Activated naive CD4-positive, alpha-beta T cell treated with anti-CD3 and anti-CD28 coated beads, Interleukin-2, amount 50 U/mL, for 72 hours (primary cell): ENCODE data around the gene POLR1A. TPM values are rescaled to one million over a fixed set of nuclear protein-coding genes. Genes with fewer than 3 reads are reported as not detected.

Experiments
- ATAC-seq, 2 donors: fragments of 150-1000 bp; cut with Tn5 transposase; 2 replicates each; pipeline ENCODE4 v1.10.0; 2021; ENCODE audit warnings: mild to moderate bottlenecking in 2 of 2, moderate library complexity in 2 of 2
- DNase-seq, 2 donors: peaks; one replicate each; pipeline ENCODE4 v3.0.0; 2021 to 2022; ENCODE audit warnings: low spot score in 2 of 2
- H3K27ac Mint-ChIP-seq, 2 donors: one replicate each; pipeline ENCODE4 v1.8.0; 2022; ENCODE audit warnings: mild to moderate bottlenecking in 2 of 2, mixed read lengths in 2 of 2
- H3K36me3 Mint-ChIP-seq, 2 donors: one replicate each; pipeline ENCODE4 v1.8.0; 2022; ENCODE audit warnings: mixed read lengths in 2 of 2
- H3K9me3 Mint-ChIP-seq, 2 donors: one replicate each; pipeline ENCODE4 v1.8.0; 2022; ENCODE audit warnings: mixed read lengths in 2 of 2
- total RNA-seq, 2 donors: library from RNA; stranded (reverse); gene quantifications; one replicate each; pipeline ENCODE4 v1.2.3, GENCODE V29; 2022

The POLR1A gene
- total RNA-seq, 2 donors from 2014 or later = 32.8 to 38.8 TPM

DNA sequence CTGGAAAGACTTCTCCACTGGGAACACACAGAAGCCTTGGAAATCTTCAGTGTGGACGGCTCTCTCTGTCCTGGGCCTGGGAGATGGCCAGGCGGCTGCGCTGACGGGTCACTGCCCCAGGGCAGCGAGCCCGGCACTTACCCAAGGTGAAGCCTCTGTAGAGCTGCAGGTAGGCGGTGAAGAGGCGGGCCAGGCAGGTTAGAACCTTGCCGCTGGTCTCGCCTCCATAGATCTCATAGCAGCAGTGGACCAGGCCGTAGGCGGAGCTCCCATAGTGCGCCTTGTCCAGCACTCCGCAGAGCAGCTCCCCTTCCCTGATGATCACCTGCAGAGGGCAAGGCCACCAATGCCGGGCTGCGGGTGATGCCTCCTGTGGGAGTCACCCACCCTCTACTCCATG, 53.0 kb downstream of the POLR1A start:
- Mint-ChIP-seq H3K36me3 (peaks cover 0 to 27% of the 10 kb centered on the region in 2 donors), H3K9me3 (no peaks in the 10 kb centered on the region), H3K27ac (no peak overlapping the region)
- DNase-seq = no peak
- no peak for ATAC-seq

DNA sequence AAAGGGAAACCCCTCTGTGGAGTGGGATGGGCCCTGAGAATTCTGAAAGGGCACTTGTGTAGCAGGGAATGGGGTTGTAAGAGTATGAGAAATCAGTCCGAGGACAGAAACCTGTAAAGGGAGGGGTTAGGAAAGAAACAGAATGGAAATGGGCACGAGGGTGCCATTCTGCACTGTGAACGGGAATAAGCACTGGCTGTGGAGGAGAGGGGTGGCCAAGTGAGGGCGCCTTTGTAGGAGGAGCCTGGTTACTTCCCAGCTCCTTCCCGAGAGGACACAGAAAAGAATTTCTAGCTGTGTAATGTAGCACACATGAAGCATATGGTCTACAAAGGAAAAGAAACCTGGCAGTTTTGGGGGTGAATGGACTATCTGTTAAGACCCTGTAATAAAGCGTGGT, 53.4 kb downstream of the POLR1A start:
- DNase-seq (peak in 1 of 2 donors; percentile 38), ATAC-seq (no peak)
- no peaks in the 10 kb centered on the region for H3K9me3 Mint-ChIP-seq
- peak overlapping the region in 1 of 2 donors; percentile 82 for H3K27ac Mint-ChIP-seq
- peaks cover 0 to 29% of the 10 kb centered on the region in 2 donors for H3K36me3 Mint-ChIP-seq

DNA sequence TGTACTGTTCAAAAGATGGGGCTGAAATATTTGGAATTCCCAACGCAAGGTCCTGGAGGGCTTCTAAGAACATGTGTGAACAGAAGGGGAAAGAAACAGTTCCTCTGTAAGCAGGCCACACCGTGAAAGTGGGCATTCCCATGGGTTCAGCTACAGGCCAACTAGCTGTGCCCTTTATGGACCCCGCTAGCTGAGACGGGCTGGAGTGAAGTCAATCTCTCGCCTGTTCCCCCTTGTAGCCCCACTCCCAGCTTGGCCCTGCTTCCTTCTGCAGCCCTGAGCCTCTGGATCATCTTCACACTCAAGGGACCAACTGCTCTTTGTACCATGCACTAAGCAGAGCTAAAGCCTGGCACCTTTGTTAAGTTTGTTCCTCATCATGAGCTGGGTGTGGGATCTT, 55.4 kb downstream of the POLR1A start:
- H3K36me3 Mint-ChIP-seq = peaks cover 0 to 39% of the 10 kb centered on the region in 2 donors
- H3K27ac Mint-ChIP-seq = peak overlapping the region in 1 of 2 donors; percentile 9
- no peaks in the 10 kb centered on the region for H3K9me3 Mint-ChIP-seq
- ATAC-seq (no peak), DNase-seq (peak in 1 of 2 donors; percentile 46)

DNA sequence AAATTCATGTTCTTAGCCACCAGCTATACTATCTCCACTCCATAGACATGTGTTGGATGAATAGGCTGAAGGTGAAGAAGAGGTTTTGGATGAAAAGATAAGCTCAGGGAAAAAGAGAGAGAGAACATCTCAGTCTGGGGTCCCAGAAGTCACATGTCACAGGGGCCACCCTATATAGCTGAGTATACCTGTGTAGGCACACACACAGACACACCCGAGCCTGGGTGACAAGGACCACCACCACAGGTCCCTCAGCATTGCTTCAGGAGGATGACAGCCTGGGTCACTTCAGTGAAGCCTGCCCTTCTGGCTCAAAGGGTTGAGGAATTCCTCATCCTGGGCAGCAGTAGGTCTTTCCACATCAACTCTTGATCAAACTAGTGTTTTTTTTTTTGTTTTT, 56.2 kb downstream of the POLR1A start:
- H3K27ac Mint-ChIP-seq = peak overlapping the region in 1 of 2 donors; percentile 35
- DNase-seq (no peak), ATAC-seq (no peak)
- H3K9me3 Mint-ChIP-seq = no peaks in the 10 kb centered on the region
- peaks cover 0 to 38% of the 10 kb centered on the region in 2 donors for H3K36me3 Mint-ChIP-seq

GRCh38 chr2:86048888-86049287, 56.8 kb downstream of the POLR1A start:
- DNase-seq (no peak), ATAC-seq (no peak)
- Mint-ChIP-seq H3K27ac (peak overlapping the region; percentile 35 to 66), H3K9me3 (no peaks in the 10 kb centered on the region), H3K36me3 (peaks cover 0 to 35% of the 10 kb centered on the region in 2 donors)

DNA sequence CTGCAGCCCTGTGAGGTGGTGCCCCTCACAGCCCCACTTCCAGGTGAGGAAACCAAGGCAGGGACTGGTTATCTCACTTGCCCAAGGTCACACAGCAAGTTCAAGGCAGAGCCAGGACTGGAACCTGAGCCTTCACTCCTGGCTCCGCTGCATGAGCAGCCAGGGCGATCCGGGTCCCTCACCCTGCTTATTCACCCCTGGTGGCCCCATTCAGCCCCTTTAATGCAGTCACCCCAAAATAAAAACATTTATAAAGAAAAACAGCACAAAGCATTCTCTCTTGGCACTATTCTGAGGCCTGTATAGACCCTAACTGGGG, 57.3 kb downstream of the POLR1A start:
- peaks cover 1 to 30% of the 10 kb centered on the region in 2 donors for H3K36me3 Mint-ChIP-seq

DNA sequence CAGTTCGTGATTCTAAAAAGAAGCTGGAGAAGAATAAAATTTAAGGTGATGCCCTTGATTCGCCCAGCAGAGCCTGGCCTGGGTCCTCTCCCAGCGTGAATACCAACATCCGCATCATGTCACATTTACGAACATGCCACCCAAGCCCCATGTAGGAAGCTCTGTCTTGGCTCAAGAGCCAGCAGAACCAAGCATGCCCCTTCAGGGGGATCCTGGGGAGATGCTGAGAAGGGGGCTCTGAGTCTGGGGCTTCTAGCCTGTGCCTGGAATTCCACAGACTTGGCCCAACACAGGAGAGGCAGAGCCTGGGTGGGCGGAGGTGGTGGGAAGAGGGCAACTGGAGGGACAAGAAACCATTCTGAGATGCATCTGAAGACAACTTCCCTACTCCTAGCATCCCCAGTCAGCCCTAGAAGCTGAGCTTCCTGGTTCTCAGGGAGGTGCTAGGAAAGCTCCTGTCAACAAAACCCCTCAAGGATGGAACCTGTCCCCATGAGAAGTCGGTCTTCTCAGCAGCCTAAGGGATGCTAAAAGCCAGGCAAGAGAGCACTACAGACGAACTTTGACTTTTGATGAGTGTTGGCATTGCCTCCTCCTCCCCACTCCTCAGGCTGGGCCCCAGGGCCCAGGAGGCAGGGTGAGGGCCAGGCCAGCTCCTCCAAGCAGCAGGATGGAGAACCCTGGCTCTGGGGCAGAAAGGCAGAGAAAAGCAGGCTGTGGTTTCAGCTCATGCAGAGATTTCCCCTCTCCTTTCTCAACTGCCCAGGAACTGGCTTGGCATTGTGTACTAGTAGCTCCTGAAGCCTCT, 57.9 kb downstream of the POLR1A start:
- Mint-ChIP-seq H3K27ac (peak overlapping the region; percentile 15 to 81), H3K36me3 (peaks cover 7 to 33% of the 10 kb centered on the region in 2 donors)
- no peak for ATAC-seq

More for the DNA sequence above, 57.3 kb downstream of the POLR1A start:
- H3K27ac Mint-ChIP-seq = peak overlapping the region in 1 of 2 donors; percentile 81
- H3K9me3 Mint-ChIP-seq = no peaks in the 10 kb centered on the region
- DNase-seq = no peak
- no peak for ATAC-seq

GRCh38 chr2:86045541-86045940, 60.1 kb downstream of the POLR1A start:
- Mint-ChIP-seq H3K36me3 (peaks cover 19 to 31% of the 10 kb centered on the region in 2 donors), H3K27ac (no peak overlapping the region), H3K9me3 (no peaks in the 10 kb centered on the region)
- no peak for DNase-seq
- no peak for ATAC-seq

More for the DNA sequence above, 57.9 kb downstream of the POLR1A start:
- H3K9me3 Mint-ChIP-seq = no peaks in the 10 kb centered on the region
- no peak for DNase-seq

DNA sequence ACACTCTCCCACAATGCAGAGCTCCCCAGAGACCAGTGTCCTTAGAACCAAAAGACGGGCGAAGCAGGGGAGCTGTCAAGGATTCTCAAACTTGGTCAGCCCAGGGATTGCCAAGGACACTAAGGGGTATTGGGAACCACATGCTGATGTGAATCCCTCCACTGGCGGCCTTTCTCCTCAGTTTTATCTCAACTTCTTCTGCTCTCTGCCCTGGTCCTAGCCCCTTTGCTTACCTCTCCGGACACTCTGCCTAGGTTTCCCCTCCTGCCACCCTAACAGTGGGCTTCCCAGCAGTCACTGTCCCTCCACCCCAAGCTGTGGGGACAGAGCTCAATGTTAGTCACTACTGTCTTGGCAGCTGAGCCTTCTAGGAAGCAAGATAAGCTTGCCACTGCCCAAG, 61.1 kb downstream of the POLR1A start:
- Mint-ChIP-seq H3K9me3 (no peaks in the 10 kb centered on the region), H3K36me3 (peaks cover 21 to 31% of the 10 kb centered on the region in 2 donors), H3K27ac (peak overlapping the region in 1 of 2 donors; percentile 82)
- DNase-seq (peak in 1 of 2 donors; percentile 25), ATAC-seq (no peak)

- Mint-ChIP-seq H3K9me3 (no peaks in the 10 kb centered on the region), H3K27ac (no peak overlapping the region), H3K36me3 (peaks cover 21 to 31% of the 10 kb centered on the region in 2 donors)
- DNase-seq = peak in 1 of 2 donors; percentile 23
- no peak for ATAC-seq
Observed at GRCh38 chr2:86044045-86044444, 61.6 kb downstream of the POLR1A start.

DNA sequence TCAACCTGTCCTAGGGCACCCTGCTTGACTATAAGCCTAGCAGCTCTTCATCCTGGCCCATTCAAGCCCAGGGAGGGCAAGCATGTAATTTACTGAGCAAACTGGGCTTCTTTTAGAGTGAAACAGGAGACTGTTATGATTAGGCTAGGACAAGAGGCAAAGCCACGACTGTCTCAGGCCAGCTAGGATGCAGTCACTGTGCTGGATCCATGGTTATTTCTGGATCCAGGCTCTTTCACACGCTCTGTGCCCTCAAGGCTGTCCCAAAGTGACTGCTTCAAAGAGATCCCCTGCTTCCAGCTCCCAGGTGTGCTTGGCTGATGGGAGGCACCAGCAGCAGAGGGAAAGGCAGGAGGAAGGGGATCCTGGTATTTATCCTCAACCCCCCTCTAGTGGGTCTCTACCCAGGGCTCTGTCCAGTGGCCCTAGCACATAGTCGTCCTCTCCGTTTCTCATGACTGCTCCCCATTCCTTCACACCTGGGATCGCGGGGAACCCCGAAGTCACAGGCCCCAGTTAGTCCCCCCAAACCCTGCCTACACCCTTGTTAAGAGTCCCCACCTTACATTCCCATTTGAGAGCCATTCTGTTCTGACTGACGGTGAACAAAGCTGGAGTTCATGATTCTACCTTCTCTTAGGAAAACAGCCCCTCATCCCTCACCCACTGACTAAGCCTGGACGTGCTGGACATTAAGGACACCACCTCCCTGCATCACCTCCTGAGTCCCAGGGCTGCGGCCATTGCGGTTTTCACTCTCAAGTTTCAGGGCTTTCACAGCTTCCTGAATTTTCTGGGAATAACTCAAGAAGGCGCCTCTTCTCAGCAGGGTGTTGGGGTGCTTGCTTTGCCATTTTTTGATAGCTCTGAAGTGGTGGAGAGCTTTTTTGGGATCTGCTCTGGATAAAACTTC, 63.2 kb downstream of the POLR1A start:
- H3K36me3 Mint-ChIP-seq = peaks cover 28 to 31% of the 10 kb centered on the region in 2 donors
- no peaks in the 10 kb centered on the region for H3K9me3 Mint-ChIP-seq
- peak in 1 of 2 donors; percentile 42 for DNase-seq
- ATAC-seq = no peak
- peak overlapping the region in 1 of 2 donors; percentile 9 for H3K27ac Mint-ChIP-seq

DNA sequence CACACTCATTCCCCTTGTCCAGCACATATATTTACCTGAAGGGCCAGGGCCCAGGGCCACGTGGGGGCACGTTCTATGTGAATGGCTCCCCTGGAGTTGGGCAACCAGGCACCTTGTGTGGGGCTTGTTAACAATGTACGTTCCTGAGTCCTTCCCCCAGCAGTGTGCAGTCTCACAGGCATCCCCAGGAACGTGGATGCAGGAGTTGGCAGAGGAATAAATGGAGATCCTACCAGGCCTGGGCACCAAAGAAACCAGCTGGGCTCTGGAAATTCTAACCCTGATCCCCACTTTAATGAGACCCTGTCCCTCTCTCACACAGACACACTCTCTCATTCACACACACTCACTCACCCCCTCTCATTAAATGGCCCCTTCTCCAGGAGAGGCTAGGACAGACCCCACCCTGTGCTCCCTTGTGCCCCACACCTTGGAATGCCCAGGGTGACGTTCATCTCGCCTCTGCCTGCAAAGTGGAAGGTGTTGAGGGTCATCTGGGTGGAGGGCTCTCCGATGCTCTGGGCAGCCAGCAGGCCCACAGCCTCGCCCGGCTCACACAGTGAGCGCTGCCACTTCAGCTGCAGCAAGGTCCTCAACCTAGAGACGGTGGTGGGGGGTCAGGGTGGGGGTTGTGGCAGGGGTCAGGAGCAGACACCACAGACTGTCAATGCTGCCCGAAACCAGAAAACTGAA, 65.6 kb downstream of the POLR1A start:
- no peaks in the 10 kb centered on the region for H3K9me3 Mint-ChIP-seq
- peaks cover 15 to 44% of the 10 kb centered on the region in 2 donors for H3K36me3 Mint-ChIP-seq
- peak overlapping the region in 1 of 2 donors; percentile 67 for H3K27ac Mint-ChIP-seq
- DNase-seq (peak in 1 of 2 donors; percentile 28), ATAC-seq (no peak)

- Mint-ChIP-seq H3K9me3 (no peaks in the 10 kb centered on the region), H3K36me3 (peaks cover 12 to 49% of the 10 kb centered on the region in 2 donors), H3K27ac (peak overlapping the region in 1 of 2 donors; percentile 87)
- DNase-seq = peak in 1 of 2 donors; percentile 51
- no peak for ATAC-seq
Observed at GRCh38 chr2:86039178-86039962, 66.3 kb downstream of the POLR1A start.

GRCh38 chr2:86038291-86039081, 67.2 kb downstream of the POLR1A start:
- ATAC-seq (peak; percentile 70 to 72), DNase-seq (peak; percentile 53 to 83)
- Mint-ChIP-seq H3K36me3 (peaks cover 19 to 55% of the 10 kb centered on the region in 2 donors), H3K27ac (peak overlapping the region; percentile 73 to 87), H3K9me3 (no peaks in the 10 kb centered on the region)

DNA sequence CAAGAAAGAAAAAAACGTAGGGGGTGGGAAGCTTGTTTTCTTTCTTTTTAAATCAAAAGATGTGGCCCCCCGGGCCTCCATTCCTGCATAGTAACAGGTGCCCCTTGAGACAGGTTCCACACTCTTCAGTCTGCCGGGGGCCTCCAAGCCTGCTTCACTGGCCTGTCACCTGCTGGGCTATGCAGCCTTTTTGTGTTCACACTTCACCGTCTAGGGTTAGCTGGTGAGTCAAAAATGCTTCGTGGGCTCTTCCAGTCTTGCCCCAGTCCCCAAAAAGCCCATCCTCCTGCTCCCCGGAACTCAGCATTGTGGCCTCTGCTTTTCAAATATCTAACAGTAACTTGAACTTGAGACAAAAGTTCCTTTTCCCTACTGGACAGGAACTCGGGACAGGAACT, 67.9 kb downstream of the POLR1A start:
- ATAC-seq = peak; percentile 28 to 29
- peaks cover 19 to 48% of the 10 kb centered on the region in 2 donors for H3K36me3 Mint-ChIP-seq
- H3K9me3 Mint-ChIP-seq = no peaks in the 10 kb centered on the region
- peak in 1 of 2 donors; percentile 53 for DNase-seq
- peak overlapping the region; percentile 73 to 87 for H3K27ac Mint-ChIP-seq
